ENCODE data around the gene CSK.

CSK gene

GRCh38 chr15:74802862-74803447 is 21.1 kb downstream of the CSK start:
- DNase-seq, result no peak

- no peak for DNase-seq
Observed at GRCh38 chr15:74804935-74805334, 23.1 kb downstream of the CSK start.

- DNase-seq, result no peak
Observed at GRCh38 chr15:74807282-74807681, 25.4 kb downstream of the CSK start.

GRCh38 chr15:74808078-74808839 is 26.4 kb downstream of the CSK start:
- no peak for DNase-seq

GRCh38 chr15:74808840-74809229 is 27.0 kb downstream of the CSK start:
- no peak for DNase-seq

GRCh38 chr15:74809242-74809641 is 27.4 kb downstream of the CSK start:
- DNase-seq, result no peak

- no peak for DNase-seq
Observed at GRCh38 chr15:74809956-74810355, 28.1 kb downstream of the CSK start.

- DNase-seq, result no peak
Observed at GRCh38 chr15:74812533-74812932, 30.7 kb downstream of the CSK start, which contains the start of gene LMAN1L. LMAN1L (plus strand) TSS chr15:74812835; CDS start chr15:74812855, 20 bp downstream.

GRCh38 chr15:74815121-74815934 is 33.4 kb downstream of the CSK start:
- DNase-seq, result no peak

- DNase-seq, result no peak
Observed at GRCh38 chr15:74815961-74816360, 34.1 kb downstream of the CSK start.

GRCh38 chr15:74816624-74817369 is 34.9 kb downstream of the CSK start:
- no peak for DNase-seq

- DNase-seq, result no peak
Observed at GRCh38 chr15:74817370-74817737, 35.5 kb downstream of the CSK start.

GRCh38 chr15:74820056-74820455 is 38.2 kb downstream of the CSK start:
- no peak for DNase-seq

- DNase-seq, result no peak
Observed at GRCh38 chr15:74821091-74821789, 39.4 kb downstream of the CSK start.

- no peak for DNase-seq
Observed at GRCh38 chr15:74821790-74822158, 39.9 kb downstream of the CSK start.

- no peak for DNase-seq
Observed at GRCh38 chr15:74822233-74822632, 40.4 kb downstream of the CSK start.

GRCh38 chr15:74823324-74823723 is 41.4 kb downstream of the CSK start:
- no peak for DNase-seq

GRCh38 chr15:74824976-74825375 is 43.1 kb downstream of the CSK start:
- no peak for DNase-seq

GRCh38 chr15:74825866-74826265 is 44.0 kb downstream of the CSK start:
- no peak for DNase-seq

GRCh38 chr15:74826364-74826819 is 44.5 kb downstream of the CSK start, which contains the start of gene CPLX3:
CPLX3 (plus strand) TSS chr15:74826627; CDS start chr15:74826704, 77 bp downstream.
- DNase-seq, result peak; percentile 11

- no peak for DNase-seq
Observed at GRCh38 chr15:74826921-74827320, 45.0 kb downstream of the CSK start.

- no peak for DNase-seq
Observed at GRCh38 chr15:74827614-74828013, 45.7 kb downstream of the CSK start.

Measured in activated T-cell treated with anti-CD3 and anti-CD28 coated beads for 4 hours (primary cell).